Measurements from ENCODE around the gene OAS3.
A peak's percentile ranks its signal among the peaks of the same experiment; 100 is the strongest.

The OAS3 gene

GRCh38 chr12:113003636-113004035 is 65.4 kb downstream of the OAS3 start:
- Histone ChIP-seq H3K27ac (ENCODE audit: extremely low read depth, low read depth, low read length) (no peak overlapping the region), H3K4me1 (ENCODE audit: control insufficient read depth, insufficient read depth, low read length) (no peaks in the 10 kb centered on the region), H3K36me3 (ENCODE audit: control insufficient read depth in 2 of 2, insufficient read depth in 1 of 2, low read length in 2 of 2) (no peaks in the 10 kb centered on the region), H3K4me3 (ENCODE audit: low read depth, low read length) (no peak overlapping the region), H3K9me3 (ENCODE audit: control insufficient read depth, insufficient read depth, low read depth, low read length) (no peaks in the 10 kb centered on the region)
- no peak for TF ChIP-seq ZNF202 (tag by site-specific recombination; IDR thresholded peaks at IDR 0.05; ENCODE audit: borderline replicate concordance)
- TF ChIP-seq ZNF776 (tag by site-specific recombination; IDR thresholded peaks at IDR 0.05; ENCODE audit: borderline replicate concordance) = no peak
- TF ChIP-seq ZNF37A (tag by site-specific recombination; IDR thresholded peaks at IDR 0.05) = no peak
- no peak for TF ChIP-seq ZNF621 (tag by site-specific recombination; IDR thresholded peaks at IDR 0.05)
- no peak for TF ChIP-seq ZNF248 (tag by site-specific recombination; IDR thresholded peaks at IDR 0.05)
- TF ChIP-seq PBX3 (CRISPR knock-in tag; IDR thresholded peaks at IDR 0.05) = no peak
- TF ChIP-seq WT1 (tag by site-specific recombination; IDR thresholded peaks at IDR 0.05) = no peak
- TF ChIP-seq ZNF549 (tag by site-specific recombination; IDR thresholded peaks at IDR 0.05) = no peak
- no peak for TF ChIP-seq ZNF175 (tag by site-specific recombination; IDR thresholded peaks at IDR 0.05)
- no peak for TF ChIP-seq ZNF561 (tag by site-specific recombination; IDR thresholded peaks at IDR 0.05; ENCODE audit: borderline replicate concordance)
- TF ChIP-seq ZFP69B (tag by site-specific recombination; IDR thresholded peaks at IDR 0.05) = no peak
- TF ChIP-seq ZNF639 (tag by site-specific recombination; IDR thresholded peaks at IDR 0.05) = no peak
- TF ChIP-seq ZNF16 (tag by site-specific recombination; IDR thresholded peaks at IDR 0.05; ENCODE audit: low read depth) = no peak
- TF ChIP-seq ZNF398 (tag by site-specific recombination; IDR thresholded peaks at IDR 0.05) = no peak
- no peak for TF ChIP-seq ZBTB20 (tag by site-specific recombination; IDR thresholded peaks at IDR 0.05)
- TF ChIP-seq SP7 (tag by site-specific recombination; IDR thresholded peaks at IDR 0.05) = no peak
- no peak for TF ChIP-seq KLF16 (tag by site-specific recombination; IDR thresholded peaks at IDR 0.05)
- TF ChIP-seq ZBTB1 (tag by site-specific recombination; IDR thresholded peaks at IDR 0.05) = no peak
- TF ChIP-seq ZNF138 (tag by site-specific recombination; IDR thresholded peaks at IDR 0.05; ENCODE audit: borderline replicate concordance) = no peak
- CTCF ChIA-PET = interaction anchor here (1.5 to 4.9 kb wide), 2 partner anchors 11 to 45 kb away, joined by 9 to 15 read pairs; no protein-coding TSS in a partner anchor
- POLR2A ChIA-PET = no interaction called here

- no peak for TF ChIP-seq ZBTB21 (tag by site-specific recombination; IDR thresholded peaks at IDR 0.05)
- 0 out of 2 replicates have a peak, but pooled peaks have one; percentile 15 for TF ChIP-seq CTCF (tag by site-specific recombination; IDR thresholded peaks at IDR 0.05)
- Histone ChIP-seq H3K36me3 (ENCODE audit: control insufficient read depth in 2 of 2, insufficient read depth in 1 of 2, low read length in 2 of 2) (no peaks in the 10 kb centered on the region), H3K4me3 (ENCODE audit: low read depth, low read length) (no peak overlapping the region), H3K9me3 (ENCODE audit: control insufficient read depth, insufficient read depth, low read depth, low read length) (no peaks in the 10 kb centered on the region), H3K4me1 (ENCODE audit: control insufficient read depth, insufficient read depth, low read length) (no peaks in the 10 kb centered on the region), H3K27ac (ENCODE audit: extremely low read depth, low read depth, low read length) (no peak overlapping the region)
- ChIA-PET CTCF (interaction anchor here (0.6 to 5.4 kb wide), 7 partner anchors 13 to 174 kb away, joined by 3 to 35 read pairs (median 5); partner anchors contain the start of gene OAS3), POLR2A (no interaction called here)
These were observed 67.5 kb downstream of the OAS3 start for GRCh38 chr12:113005762-113006161.
